Activated T-cell treated with anti-CD3 and anti-CD28 coated beads for 4 hours (primary cell): Measurements from ENCODE around the gene UGT1A4.

Experiments
- DNase-seq: peaks from one replicate; pipeline ENCODE4 v3.0.0-alpha.2; 2020

The UGT1A4 gene

DNA sequence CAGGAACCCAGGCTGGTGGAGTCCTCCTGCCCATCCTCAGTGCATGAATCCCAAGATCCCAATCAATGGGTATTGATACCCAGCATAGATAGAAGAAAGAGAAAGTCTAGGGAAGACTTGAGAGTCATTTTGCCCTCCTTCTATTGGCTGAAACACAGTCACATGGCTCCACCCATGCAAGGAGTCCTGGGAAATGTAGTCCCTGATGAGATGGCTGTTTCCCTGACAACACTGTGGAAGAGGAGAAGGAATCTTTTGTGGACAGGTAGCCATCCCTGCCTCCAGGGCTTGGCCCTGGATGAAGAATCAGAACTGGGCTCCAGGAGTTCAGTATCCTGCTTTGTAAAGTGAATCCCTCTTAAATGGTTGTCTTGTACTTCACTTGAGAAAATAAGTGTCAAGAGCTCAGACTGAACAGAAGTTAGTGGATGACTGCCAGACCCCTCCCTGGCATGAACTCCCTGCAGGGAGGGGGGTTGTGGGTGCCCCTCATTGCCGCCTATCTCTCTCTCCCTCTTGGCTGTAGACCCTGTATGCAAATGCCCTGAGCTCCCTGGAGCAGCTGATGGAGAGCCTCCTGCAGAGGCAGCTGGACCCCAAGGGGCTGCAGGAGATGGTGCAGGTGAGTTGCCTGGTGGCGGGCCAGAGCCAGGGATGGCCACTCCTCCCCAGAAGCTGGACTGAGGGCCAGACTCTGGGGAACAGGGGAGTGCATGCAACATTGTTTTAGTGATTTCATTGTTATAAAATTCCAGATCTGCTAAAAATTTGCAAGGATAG is 95.7 kb downstream of the UGT1A4 start:
- DNase-seq = no peak

DNA sequence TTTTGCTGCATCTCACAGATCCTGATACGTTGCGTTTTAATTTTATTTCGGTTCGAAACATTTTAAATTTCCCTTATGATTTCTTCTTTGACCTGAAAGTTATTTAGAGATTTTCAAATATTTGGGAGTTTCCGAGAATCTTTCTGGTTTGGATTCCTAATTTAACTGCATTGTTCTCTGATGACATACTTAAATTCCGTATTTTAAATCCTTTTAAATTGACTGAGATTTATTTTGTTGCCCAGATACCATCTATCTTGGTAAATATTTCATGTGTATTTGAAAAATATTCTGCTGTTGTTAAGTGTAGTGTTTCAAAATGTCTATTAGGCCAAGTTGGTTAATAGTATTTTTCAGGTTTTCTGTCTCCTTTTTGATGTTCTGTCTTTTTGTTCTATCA is 97.3 kb downstream of the UGT1A4 start:
- DNase-seq = no peak

DNA sequence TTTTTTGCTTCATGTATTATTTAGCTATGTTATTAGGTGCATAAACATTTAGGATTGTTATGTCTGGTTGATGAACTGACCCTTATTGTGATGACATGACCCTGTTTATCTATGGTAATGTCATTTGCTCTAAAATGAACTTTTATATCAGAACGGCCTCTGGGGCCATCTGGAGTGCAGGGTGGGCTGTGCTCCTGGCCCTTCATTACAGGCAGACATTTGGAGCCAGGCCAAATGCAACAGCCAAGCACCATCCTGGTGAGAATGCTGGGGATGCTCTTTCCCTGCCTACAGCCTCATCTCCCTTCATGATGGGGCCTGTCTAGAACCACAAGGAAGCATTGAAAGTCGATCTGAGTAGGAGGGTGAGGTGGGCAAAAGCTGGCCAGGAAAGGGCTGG is 97.8 kb downstream of the UGT1A4 start:
- no peak for DNase-seq

DNA sequence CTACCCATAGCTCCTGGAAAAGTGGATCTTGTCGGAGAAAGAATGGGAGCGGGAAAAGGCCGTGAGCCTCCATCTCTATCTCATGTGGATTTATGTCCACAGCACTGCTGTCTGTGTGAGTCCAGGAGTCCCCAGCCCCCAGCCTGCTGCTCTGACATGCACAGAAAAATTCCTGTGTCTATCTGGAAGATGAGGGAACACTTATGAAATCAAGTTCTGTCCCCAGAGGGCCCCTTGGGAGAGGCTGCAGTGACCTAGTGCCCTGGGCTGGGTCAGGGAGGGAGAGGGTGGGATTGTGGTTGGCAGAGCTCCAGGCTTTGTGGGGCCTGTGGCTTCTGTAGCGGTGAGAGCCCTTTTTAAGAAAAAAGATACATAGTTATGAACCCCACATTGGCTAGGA is 98.2 kb downstream of the UGT1A4 start:
- no peak for DNase-seq

DNA sequence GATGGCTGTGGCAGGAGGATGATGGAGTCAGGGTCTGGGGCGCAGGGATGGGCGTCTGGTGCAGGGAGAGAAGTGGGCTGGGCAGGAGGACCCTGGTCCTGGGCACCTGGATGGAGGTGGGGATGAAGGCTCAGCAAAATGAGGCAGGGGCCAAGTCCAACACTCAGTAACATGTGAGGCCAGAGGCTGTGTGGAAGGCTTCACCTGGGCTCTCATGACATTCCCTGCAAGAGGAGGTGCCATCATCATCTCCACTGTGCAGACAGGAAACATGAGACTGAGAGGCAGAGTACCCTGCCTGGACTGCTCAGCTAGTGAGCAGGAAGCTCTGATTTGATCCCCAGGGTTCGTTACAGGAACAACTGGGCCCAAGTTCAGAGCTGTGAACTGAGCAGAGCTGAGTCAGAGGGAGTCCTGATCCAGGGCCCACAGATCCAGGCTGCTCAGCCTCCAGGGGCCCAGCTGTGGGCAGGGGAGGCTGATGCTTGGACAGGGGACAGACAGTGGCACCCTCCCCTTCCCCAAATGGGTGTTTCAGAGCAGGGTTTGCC is 98.9 kb downstream of the UGT1A4 start:
- DNase-seq = no peak

DNA sequence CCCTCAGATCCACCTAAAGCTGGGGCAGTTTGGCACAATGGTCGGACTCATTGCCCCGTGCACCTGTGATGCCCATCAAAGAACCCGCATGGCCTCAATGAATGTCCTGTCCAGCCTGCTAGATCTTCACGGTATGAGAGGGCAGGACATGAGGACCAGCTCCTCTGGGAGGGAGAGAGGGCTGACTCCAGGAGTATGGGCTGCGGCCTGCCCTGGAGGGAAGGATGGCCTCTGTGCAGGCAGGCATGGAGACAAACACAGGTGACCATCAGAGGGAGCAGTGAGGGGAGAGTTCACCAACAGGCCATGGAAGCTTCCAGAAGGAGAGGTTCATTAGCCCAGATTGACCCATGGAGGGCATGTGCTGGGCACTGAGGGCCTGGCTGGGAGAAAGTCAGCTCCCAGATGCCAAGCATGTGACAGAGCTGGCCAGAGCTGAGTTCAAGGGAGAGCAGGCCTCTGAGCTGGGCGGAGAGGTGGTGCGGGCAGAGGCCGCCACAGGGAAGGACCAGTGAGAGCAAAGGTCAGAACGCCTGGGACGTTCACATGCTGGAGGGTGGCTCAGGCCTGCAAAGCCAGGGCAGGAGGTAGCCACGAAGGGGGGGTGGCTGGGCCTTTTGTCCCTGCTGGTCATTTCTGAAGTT is 99.6 kb downstream of the UGT1A4 start:
- DNase-seq = no peak

DNA sequence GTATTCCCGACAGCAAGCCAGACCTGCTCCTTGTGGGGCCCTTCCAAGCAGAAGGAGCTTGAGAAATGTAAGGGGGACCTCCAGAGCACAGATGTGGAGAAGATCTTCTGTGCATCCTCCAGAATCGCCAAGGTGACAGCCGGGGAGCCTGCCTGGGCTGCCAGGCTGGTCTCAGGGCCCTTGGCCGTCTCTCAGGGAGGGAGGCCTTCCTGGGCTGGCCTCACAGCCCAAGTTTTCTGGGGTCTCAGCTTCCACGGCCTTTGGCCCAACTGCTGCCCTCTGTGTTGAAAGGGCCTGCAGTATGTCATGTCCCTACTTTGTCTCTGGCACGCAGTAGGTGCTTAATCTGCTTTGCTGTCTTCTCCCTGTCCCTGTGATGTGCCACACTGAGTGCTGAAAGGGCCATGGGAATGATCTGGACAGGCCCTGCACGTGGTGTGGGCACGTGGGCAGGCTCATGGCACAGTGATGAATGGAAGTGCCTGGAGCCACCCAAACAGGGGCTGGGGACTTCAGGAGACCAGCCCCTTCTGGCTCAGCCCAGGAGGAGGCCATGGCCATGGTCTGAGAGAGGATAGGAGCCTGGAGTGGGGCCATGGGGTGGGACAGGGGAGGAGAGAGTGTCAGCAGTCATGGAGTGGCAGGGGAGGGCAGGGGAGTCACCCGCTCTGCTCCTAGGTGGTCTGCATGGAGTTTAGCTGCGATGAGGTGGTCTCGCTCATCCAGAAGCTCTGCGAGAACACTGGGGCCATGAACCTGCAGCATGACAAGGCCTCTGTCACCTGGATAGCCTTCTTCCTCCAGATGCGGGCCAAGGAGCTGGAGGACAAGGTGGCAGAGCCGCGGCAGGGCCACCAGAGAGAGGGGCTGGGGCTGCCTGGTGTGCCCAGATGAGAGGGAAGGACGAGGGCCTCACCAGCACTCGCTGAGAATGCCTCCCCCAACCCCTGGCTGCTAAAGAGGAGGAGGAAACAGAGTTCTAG is 100.4 kb downstream of the UGT1A4 start:
- no peak for DNase-seq

DNA sequence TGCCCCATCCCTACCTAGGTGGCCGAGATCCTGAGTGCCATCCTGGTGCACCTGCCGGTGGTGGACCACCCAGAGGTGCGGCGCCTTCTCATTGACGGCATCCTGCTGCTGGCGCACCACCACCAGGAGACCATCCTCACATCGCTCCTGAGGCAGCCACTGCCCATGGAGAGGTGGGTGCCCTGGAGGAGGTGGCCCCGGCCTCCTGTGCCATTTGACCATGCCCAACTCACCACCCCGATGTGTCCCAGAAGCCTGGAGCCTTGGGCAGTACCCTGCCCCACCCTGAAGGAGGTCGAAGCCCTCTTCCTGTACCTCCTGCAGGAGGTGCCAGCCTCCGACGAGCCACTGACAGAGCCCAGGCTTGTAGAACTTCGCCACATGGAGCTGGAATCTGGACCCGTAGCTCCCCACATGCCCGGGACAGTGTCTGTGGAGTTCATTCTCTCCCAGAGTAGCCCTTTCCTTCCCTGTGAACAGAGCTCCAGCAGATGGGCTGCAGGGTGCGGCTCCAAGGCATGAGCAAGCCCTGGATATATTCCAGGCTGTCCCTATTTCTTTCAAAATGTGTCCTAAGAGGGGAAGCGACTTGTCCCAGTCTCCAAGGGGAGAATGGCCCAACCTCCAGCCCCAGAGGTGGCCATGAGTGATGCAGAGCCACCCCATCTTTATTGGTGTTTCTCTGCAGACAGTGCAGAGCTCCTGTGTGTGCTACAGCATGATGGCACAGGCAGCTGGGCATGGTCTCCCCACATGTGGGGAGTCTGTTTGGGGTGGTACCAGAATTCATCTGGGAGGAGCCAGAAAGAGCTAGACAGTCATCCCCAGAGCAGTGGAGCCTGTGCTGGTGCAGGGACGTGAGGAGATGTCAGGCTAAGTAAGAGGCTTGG is 101.6 kb downstream of the UGT1A4 start:
- no peak for DNase-seq

DNA sequence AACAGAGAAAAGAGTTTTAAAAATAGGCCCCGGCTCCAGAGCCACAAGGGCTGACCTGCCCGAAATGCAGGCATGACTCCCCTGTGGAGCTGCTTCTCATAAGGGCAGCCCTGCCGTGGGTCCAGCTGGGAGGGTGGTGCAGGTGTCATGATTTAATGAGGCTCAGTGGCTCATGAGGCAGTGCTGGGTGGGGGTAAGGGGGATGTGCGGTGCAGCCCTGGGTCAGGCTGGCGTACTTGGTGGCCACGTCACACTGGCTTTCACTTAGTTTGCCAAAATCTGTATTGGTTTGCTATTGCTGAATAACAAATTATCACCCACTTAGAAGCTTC is 102.2 kb downstream of the UGT1A4 start:
- no peak for DNase-seq

DNA sequence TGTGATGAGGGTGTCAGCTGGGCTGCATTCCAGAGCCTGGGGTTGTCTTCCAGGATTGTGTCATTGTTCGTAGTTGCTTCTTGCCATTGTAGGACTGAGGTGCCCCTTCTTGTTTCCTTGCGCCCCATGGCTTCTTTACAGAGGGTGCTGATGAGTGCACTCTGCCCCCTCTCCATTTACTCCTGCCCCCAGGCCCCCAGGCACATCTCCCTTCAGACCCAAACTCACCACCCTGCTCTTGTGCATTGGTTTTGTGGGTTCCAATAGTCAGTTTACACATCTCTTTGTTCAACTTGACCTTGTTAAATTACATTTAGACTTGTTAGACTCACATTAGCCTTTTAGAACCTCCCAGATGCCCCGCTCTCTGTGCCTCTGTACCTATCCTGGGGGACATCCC is 102.7 kb downstream of the UGT1A4 start:
- DNase-seq = no peak

DNA sequence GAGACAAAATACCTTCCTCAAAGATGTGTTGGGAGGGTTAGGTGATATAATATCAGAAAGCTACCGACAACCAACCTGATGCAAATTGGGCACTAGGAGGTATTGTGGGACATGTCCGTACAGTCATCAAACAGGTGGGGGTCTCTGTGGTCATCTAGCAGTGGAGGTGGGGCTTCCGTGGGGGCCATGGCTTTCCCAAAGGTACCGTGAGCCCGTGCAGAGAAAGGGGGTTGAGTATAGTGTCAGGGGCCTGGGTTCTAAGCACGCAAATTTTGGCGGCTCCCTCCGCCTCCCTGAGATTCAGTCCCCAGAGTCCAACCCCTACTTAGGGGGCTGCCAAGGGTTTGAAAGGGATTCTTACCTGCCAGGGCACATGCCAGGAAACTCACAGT is 103.2 kb downstream of the UGT1A4 start:
- no peak for DNase-seq

DNA sequence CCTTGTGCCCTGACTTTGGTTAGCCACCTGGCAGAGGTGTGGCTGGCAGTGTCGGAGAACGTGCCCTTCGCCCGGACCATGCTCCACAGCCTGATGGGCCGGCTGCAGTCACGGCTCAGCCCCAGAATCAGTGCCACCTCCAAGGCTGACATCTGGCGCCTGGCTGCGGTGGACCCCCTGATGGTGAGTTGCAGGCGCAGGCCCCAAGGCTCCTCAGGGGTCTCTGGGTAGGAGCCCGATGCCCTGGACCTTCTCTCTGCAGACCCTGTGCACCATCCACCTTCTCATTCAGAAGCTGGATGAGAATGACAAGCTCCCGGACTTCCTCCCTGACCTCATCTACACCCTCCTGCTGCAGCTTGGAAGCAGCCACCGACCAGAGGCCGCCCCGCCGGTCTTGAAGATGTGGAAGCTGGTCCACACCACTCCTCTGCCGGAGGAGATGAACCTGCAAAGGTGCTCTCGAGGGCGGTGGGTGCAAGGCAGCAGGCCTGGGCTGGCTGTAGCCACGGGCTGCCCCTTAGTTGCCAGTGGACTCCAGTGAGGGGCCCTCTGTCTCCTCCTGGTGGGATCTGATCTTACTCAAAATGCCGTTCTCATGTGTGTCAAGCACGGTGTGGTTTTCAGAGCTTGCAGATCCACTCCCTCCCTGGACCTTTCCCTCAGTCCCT is 103.7 kb downstream of the UGT1A4 start:
- DNase-seq = no peak
